Stimulated activated CD4-positive, alpha-beta T cell treated with anti-CD3 and anti-CD28 coated beads, Interleukin-12 subunit alpha, Interleukin-12 subunit beta, amount 100 ng/mL, for 4 hours (primary cell): ENCODE results near the gene ADAR.

Experiments used
- DNase-seq: peaks from one replicate; pipeline ENCODE4 v3.0.0-alpha.2; 2020

ADAR gene

DNA sequence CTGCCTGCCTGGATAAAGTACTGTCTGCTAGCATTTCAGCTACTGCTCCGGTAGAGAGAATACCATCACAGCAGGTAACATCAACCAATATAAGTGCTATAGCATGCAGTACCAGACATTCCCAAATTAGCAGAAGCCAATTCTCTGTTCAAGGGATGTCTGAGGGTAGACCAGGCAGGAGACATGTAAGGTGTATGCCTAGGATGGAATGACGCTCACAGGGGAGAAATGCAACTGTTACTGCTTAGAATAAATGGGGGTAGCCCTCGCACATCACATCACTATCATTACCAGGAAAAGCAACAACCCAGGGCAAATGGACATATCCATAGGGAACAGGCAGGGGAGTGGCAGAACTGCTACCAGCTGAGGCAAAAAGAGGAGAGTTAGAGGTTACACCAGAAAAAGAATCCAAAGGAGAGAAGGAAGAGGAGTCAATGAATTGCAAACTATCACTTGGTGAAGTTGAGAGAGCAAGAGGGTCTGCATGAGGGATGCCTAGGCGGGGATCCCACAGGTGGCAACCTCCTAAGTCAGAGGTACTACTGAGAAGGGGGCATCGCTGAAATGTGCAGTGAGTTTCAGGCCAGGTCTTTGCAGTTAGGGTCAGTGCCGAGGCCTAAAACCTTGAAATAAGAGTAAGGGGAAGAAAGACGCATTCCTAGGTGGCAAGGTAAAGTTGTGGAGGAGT lies 50.6 kb downstream of the ADAR start:
- DNase-seq, result no peak

DNA sequence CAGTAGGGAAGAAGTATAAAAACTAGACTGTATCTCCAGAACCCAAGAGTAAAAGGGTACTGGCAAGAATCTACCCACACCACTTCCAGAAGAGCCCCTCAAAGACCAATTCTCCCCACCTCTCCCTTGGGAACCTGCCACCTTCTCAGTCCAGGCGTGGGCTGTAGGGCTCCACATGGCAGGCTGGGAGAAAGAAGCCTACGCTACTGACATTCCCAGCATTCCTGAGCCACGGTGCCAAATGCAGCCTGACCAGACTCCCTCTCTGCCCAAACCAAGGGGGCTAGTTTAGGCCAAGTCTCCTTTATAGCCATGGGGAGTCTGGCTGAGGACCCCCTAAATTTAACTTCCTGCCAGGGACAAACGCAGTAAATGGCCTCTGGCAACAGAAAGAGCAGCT lies 51.6 kb downstream of the ADAR start:
- DNase-seq, result no peak

DNA sequence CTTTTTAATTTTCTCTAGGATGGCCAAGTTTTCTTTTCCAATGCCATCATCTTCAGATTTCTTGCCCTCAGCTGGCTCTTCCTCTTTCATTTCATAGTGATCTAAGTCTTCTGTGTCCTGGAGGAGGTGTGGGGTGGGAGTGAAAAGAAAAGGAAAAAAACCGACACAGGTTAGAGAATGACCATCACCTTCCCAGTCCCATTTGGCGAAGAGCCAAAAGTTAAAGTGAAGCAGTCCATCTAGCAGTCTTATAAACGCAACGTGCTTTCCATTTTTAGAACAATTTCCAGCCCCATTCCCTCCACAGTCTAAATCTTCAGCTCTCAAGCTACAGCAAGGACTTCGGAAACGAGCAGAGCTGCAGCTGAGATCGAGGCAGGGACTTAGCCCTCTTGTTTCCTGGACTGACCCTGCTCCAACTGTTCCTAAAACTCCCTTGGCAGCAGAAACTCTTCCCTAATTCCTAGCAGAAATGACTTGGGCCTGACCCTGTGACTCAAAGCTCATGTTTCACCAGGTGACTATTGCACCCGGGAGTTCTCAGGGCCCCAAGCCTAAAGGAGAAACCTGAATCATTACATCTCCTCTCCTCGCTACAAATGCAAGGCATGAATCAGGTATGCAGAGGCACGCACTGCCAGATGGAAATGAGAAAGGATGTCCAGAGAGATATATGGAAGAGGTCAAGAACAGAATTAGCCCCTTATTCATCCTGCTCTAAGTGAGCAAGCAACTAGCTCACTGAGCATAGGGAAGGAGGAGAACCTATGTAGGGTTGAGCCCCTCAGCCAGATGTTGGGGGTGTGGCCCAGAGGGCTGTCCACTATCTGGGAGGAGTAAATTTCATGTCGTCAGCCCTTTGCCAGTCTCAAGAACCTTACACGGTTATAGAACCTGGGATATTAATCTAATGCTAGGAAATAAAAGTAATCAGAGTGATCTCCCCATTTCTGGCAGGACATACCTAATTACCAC lies 54.6 kb downstream of the ADAR start:
- no peak for DNase-seq

DNA sequence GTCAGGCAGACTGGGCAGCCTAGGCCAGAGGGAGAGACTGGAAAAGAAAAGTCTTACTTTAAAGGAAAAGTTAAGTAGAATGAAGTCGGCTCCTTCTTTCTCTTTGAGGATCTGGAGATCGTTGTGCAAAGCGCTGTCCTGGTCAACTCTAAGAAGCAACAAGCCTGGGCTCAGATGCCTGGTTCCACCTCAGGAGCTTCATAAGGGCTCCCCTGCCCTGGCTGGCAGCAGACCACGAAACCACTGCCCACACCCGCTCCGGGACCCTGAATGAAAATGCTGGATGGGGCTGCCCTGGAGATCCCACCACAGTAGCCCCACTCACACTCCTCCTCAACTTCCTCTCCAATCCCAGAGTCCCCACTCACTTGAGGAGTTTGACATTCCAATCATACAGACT lies 56.0 kb downstream of the ADAR start:
- DNase-seq, result no peak

DNA sequence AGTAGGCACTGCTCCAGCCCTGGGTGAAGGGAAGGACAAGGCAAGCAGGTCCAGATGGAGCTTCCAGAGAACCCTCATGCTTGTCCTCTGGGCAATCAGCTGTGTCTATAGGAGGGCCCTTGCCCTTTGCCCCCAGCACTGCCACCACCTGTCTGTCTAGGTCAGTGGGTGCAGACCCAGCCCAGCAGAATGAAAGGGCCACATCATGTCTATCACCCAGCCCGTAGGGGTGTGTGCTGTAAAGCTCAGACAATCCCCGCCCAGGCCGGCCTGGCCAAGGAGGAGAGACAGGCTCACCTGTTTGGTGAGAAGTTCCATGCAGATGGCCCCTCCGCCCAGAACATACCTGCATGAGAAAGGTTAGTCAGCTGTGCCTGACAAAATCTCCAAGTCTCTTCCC lies 56.5 kb downstream of the ADAR start:
- no peak for DNase-seq

DNA sequence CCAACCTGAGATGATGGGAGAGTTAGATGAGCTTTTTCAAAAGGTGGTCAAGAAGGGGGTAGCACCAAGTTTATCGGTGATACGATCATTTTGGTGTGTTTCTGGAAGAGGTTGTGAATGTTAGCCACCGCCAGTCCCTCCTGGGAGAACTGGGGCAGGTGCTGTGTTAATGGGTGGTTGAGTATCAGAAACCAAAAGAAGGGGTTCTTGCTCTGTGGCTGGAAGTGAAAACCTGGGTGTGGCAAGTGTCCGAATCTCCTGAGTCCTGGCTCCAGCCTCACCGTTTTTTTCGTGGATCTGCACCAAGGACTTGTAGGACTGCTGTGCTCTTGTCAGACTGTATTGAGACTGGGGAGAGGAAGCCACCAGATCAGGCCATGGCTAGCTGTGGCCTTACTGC lies 57.3 kb downstream of the ADAR start:
- no peak for DNase-seq

DNA sequence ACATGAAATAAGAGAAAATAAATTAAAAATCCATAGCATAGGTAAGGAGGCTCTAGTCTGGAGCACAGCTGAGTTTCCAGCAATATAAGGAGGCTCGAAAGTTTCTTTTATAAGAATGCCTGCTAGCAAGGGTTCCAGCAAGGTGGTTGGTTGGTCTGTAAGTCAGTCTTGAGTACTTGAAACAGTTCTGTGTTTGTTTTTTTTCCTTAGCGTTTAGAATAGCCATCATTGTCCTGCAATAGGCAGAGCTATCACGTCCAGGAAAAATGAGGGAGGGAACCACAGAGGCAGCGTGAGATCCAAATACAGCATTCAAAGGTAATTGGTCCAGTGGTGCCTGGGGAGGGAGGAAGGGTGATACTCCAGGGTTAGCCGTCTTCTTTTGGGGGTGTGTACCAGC lies 57.9 kb downstream of the ADAR start:
- no peak for DNase-seq

DNA sequence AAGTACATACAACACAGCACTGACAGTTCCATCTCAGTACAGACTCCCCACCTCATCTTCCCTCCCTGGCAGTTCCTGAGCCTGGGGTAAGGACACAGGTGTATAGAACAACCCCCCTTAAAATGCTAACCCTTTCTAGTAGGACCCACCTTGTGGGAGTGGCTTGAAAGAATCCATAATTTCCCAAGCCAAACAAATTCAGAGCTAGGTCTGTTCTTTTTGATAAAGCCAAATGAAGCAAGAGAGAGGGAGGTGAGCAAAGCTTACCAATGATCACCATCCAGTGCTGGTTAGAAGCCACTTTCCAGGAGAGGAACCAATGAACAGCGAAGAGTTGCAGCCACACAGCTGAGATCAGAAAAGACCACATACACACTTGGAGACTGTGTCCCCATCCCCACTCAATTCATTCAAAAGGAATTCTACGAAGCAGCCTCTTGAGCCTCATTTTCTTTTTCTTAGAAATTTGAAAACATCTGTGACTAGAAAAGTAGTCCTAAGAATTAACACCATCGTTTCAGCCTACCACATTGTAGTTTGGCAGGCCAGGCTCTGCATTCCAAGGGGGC lies 58.7 kb downstream of the ADAR start:
- no peak for DNase-seq

DNA sequence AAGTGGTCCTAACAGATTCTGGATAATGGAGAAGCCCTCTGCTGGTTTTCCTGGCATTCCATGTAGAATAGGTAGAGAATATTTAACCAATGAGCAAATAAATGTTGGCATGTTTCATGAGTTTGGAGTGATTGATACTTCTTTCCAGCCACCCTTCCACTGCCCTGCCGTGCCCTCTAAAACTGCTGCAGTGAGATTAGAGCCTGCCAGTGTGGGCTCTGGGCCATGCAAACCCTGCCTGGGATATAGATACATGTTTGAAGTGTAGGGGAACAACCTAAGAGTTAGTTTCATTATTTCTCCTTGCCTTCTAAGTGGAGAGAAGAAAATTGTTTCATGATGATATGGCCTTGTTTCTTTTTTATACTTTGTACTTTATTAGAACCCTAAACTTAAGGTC lies 60.0 kb downstream of the ADAR start:
- no peak for DNase-seq

DNA sequence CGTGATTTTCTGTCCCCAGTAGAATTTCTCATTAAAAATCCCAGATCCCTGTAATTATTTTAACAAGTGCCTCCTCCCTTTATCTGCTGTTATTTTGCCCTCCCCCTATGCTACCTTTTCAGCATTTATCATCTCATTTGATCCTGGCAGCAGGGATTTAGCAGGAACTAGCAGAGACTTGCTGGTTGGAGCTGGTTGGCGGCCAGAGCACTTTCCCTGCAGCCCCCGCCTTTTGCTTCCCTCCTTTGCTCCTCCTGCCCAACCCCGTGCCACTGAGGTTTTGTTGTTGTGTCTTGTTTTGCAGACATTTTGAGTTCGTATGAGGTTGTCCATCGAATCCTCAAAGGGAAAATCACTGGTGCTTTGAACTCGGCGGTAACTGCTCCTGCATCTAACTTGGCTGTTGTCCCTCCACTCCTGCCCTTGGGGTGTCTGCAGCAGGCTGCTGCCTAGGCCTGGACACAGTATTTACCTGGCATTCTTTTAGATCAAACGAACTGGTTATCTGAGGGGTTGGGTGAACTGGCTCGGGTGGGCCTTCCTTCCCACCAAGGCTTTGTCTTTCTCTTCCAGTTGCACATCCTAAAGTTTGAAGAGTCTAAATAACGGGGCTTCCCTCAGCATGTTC lies 60.8 kb downstream of the ADAR start:
- no peak for DNase-seq

DNA sequence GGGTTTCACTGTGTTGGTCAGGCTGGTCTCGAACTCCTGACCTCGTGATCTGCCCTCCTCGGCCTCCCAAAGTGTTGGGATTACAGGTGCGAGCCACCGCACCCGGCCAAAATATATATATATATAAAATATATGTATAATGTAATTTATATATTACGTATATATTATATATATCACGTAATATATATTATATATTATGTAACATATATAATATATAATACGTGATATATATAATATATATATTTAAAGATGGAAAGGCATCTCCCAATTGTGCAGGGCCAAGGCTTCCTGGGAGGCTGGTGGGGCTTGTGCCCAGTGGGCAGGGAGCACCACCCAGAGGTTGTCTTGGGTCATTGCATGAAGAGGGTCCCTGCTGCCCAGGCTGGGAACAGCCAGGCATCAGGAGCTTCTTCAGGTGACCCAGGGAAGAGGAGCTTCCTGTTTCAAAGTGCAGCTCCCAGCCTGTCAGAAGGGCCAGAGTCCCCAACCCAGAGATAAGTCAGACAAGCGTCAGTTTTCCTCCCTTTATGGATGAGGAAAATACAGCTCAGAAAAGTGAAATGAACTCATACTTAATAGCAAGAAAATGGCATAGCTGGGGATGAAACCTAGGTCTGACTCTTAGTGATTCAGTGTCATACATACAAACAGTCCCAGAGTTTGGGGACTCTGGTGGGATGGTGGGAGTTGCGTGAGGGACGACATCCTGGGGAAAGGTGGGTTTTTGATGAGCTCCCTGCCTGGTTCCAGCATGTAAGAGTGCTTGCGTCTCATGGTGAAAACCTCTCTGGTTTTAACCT lies 61.5 kb downstream of the ADAR start:
- peak; percentile 41 for DNase-seq

DNA sequence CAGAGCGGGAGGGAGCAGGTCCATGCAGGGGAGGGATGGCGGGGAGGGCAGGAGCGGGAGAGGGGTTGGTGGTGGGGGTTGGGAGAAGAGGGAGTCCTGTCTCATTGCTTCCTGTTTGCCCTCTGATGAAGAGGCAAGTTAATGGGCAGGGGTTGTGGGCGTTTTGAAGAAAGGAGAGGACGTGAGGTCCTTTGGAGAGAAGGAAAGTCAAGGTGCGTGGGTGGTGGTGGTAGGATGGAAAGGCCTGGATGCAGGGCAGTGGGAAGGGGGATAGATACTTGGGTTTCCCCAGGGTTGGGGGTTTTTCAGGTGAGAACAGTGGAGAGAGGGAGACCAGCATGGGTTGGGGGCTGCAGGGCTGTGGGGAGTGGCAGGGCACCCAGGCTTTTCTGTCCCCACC lies 66.8 kb downstream of the ADAR start:
- DNase-seq, result no peak

DNA sequence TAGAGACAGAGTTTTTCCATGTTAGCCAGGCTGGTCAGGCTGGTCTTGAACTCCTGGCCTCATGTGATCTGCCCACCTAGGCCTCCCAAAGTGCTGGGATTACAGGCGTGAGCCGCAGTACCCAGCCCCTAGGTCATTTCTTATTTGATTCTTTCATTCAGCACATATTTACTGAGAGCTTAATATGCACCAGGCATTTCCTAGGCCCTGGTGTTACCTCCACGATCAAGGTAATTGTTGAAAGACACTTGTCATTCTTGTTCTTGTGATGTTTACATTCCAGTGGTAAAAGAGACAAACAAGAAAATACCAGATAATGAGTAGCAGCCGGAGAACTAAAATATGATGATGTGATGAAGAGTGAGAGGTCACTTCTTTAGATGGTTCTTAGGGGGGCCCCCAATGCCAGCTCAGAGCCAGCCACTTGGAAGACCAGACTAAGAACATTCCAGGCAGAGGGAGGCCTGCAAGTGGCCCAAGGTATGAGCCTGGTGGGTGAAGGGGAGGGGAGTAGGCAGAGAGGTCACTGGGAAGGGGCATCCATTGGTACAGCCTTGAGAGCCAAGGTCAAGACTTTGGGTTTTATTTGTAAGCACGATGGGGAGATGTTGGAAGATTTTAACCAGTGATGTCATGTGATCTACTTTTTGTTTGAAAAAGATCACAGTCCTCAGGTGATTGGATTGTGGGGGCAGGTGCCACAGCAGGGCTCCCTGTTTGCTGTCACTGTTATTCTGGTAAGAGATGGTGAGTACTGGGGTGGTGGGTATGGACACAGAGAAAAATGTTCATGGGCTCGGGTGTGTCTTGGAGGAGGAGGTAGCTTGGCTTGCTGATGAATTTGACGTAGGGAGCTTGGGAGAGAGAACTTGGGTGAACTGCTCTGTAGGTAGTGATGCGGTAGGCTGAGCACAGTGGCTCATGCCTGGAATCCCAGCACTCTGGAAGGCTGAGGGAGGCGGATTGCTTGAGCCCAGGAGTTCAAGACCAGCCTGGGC lies 68.2 kb downstream of the ADAR start:
- DNase-seq, result no peak

DNA sequence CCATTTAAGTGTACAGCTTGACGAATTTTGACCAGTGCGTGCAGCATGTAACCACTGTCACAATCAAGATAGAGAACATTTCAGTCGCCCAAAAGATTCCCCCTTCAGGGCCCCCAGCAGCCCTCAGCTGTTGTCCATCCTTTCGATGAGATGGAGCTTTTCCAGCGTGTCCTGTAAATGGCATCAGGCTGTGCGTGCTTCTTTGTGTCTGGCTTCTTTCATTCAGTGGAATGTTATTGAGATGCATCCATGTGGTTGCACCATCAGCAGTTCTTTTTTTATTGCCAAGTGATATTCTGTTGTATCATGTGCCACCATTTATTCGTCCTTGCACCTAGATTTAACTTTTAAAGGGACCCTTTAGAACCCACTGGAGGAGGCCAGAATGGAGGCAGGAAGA lies 71.4 kb downstream of the ADAR start:
- DNase-seq, result no peak

DNA sequence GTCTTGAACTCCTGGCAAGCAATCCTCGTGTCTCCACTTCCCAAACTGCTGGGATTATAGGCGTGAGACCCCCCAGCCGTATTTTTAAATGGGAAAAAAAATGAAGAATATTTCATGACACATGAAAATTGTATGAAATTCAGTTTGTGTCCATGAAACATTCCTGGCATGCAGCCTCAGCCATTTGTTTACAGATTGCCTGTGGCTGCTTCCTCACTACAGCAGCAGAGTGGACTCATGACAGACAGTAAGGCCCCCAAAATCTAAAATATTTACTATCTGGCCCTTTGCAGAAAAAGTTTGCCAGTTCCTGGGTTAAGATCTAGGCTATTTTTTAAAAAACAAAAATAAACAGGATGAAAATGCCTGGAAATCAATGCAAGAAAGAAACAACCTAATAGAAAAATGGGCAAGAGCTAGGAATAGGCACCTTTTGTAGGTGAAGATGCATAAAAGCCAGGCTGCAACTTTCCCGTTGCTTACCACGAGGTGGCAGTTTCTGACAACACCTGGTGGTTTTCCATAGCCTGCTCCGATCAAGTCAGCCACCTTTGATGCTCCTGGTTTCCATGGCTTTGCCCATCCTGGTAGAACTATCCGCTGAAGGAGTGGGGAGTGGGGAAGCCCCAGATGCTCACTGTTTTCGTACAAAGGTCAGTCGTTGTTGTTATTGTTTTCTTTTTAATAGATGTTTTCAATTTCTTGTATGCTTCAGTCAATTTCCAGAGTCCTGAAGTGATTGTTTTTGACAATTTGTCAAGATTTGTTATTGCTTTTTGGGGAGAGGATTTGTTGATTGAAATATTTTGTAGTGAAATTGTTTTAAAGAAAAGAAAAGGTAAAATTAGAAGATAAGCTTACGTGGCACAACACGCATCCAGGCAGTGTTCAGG lies 73.8 kb downstream of the ADAR start:
- DNase-seq, result no peak
